GM12878 (cell line): ENCODE data around the gene CYBC1. TPM values are rescaled to one million over a fixed set of nuclear protein-coding genes. Genes with fewer than 3 reads are reported as not detected.

Source experiments
- CBX5 ChIP-seq: sonication (generic); IDR thresholded peaks from 2 replicates; pipeline ENCODE4 v1.6.1; 2016; ENCODE audit warnings: low read depth, moderate library complexity, mild to moderate bottlenecking, inconsistent platforms
- CREB1 ChIP-seq: IDR thresholded peaks from 2 replicates; pipeline ENCODE4 v1.6.1; 2012; ENCODE audit warnings: low read depth, mild to moderate bottlenecking, inconsistent platforms
- EP300 ChIP-seq, 2 experiments: fragments of 150-350 bp in 1 of 2; IDR thresholded peaks; 2 replicates each; pipeline ENCODE4 v1.6.1; 2011 to 2012; ENCODE audit warnings: low read depth in 2 of 2, low read length in 2 of 2, borderline replicate concordance in 1 of 2, improper control_type of control experiment in 1 of 2, inconsistent platforms in 1 of 2; ENCODE audit not compliant: control insufficient read depth in 1 of 2
- GATAD2B ChIP-seq: fragments of 450-650 bp; conservative IDR thresholded peaks from 2 replicates; pipeline ENCODE4 v1.6.1; 2017; ENCODE audit warnings: low read depth, mild to moderate bottlenecking, moderate library complexity
- HCFC1 ChIP-seq: fragments of 150-350 bp; IDR thresholded peaks from 2 replicates; pipeline ENCODE4 v1.6.1; 2014; ENCODE audit warnings: low read length
- JUND ChIP-seq: IDR thresholded peaks from 2 replicates; pipeline ENCODE4 v1.6.1; 2012; ENCODE audit warnings: low read depth, mild to moderate bottlenecking, low read length, improper control_type of control experiment, moderate library complexity
- MTA2 ChIP-seq: fragments of 450-650 bp; IDR thresholded peaks from 2 replicates; pipeline ENCODE4 v1.6.1; 2016; ENCODE audit warnings: low read depth, mild to moderate bottlenecking, moderate library complexity
- NFYB ChIP-seq: IDR thresholded peaks from 2 replicates; pipeline ENCODE4 v1.6.1; 2011; ENCODE audit warnings: low read depth, mild to moderate bottlenecking, low read length, improper control_type of control experiment, moderate library complexity; ENCODE audit not compliant: insufficient read depth
- RAD21 ChIP-seq: IDR thresholded peaks from 2 replicates; pipeline ENCODE4 v1.6.1; 2011; ENCODE audit warnings: mild to moderate bottlenecking, low read depth, low read length, moderate library complexity; ENCODE audit not compliant: insufficient read depth
- SP1 ChIP-seq: IDR thresholded peaks from one replicate; pipeline ENCODE4 v1.6.1; 2011; ENCODE audit warnings: low read depth, low read length
- SRF ChIP-seq, 2 experiments: IDR thresholded peaks; 2 replicates each; pipeline ENCODE4 v1.6.1; 2011; ENCODE audit warnings: low read depth in 2 of 2, low read length in 2 of 2, mild to moderate bottlenecking in 1 of 2, moderate library complexity in 1 of 2
- polyA plus RNA-seq, 11 experiments: library from polyadenylated mRNA; depleted of rRNA in 4 of 11; unstranded in 6 of 11; stranded (reverse) in 5 of 11; fragments of >200 nt; fragmentation: Nextera tagmentation in 4 of 11; fragmentation: Illumina TruSeq in 1 of 11; extraction: Ambion mirVana in 4 of 11; extraction: Trizol in 1 of 11; gene quantifications; 1 replicate in 1 of 11; 2 replicates in 10 of 11; pipeline versions ENCODE4 v1.2.1 to v1.2.3, GENCODE V29; 2011 to 2016; ENCODE audit warnings: inconsistent platforms in 2 of 11, missing spikeins in 2 of 11, low read depth in 1 of 11
- total RNA-seq, 4 experiments: library from RNA; depleted of rRNA in 3 of 4; stranded (reverse); fragments of >200 nt in 3 of 4; fragmentation: Illumina TruSeq in 1 of 4; extraction: Trizol in 1 of 4; gene quantifications; 2 replicates each; pipeline versions ENCODE4 v1.2.1 to v1.2.3, GENCODE V29; 2013 to 2021
- TF ChIP-seq, protein P1 (sequence below): fragments of 450-650 bp; IDR thresholded peaks from 2 replicates; pipeline ENCODE4 v1.6.1; 2017; ENCODE audit warnings: mild to moderate bottlenecking, moderate library complexity
- TF ChIP-seq, protein P2 (sequence below): fragments of 450-650 bp; formaldehyde crosslinking; IDR thresholded peaks from 2 replicates; pipeline ENCODE4 v1.4.0; 2022; ENCODE audit warnings: mild to moderate bottlenecking, moderate library complexity
- TF ChIP-seq, protein P3 (sequence below): IDR thresholded peaks from 2 replicates; pipeline ENCODE4 v1.6.1; 2012; ENCODE audit warnings: improper control_type of control experiment, low read depth, low read length; ENCODE audit not compliant: insufficient replicate concordance
- TF ChIP-seq, protein P4 (sequence below): IDR thresholded peaks from 2 replicates; pipeline ENCODE4 v1.6.1; 2012; ENCODE audit warnings: low read depth, low read length, improper control_type of control experiment

CYBC1 gene
- total and polyA plus RNA-seq, 10 of the 15 experiments (the other 5 are each of a cell fraction or from before 2014, with no cell fraction given): 4.2 to 162 (median 133) TPM

DNA sequence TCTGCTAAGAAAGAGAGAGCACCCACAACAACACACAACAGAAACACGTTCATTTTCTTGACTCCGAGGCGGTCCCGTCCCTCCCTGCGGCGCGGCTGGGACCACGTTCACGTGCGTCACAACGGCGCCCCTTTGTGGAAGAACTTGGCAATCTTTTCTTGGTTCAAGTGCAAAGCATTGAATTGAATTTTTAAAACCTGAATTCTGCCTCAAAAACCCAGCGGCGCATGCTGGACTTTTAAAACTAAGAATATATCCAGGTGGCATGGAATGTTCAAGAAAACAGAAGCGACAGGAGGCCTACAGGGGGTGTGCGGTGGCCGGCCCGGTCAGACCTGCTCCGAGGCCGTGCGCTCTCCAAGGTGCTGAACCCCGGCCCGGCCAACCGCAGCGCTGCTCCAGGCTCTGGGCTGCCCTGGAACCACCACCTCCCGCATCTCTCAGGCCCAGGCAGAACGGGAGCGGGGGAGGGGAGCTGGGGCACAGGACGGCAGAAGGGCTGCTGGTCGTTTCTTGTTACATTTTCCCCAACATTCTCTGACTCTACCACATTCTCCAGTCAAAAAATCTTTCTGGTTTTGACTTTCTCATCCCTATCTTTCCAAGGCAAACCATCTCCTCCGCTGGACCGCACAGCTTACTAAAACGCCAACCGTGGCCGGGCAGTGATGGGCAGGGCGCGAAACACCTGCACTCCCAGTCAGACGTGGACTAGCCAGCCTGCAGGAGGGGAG is 35.8 kb downstream of the CYBC1 start (continued):
- TF ChIP-seq, protein P1, sequence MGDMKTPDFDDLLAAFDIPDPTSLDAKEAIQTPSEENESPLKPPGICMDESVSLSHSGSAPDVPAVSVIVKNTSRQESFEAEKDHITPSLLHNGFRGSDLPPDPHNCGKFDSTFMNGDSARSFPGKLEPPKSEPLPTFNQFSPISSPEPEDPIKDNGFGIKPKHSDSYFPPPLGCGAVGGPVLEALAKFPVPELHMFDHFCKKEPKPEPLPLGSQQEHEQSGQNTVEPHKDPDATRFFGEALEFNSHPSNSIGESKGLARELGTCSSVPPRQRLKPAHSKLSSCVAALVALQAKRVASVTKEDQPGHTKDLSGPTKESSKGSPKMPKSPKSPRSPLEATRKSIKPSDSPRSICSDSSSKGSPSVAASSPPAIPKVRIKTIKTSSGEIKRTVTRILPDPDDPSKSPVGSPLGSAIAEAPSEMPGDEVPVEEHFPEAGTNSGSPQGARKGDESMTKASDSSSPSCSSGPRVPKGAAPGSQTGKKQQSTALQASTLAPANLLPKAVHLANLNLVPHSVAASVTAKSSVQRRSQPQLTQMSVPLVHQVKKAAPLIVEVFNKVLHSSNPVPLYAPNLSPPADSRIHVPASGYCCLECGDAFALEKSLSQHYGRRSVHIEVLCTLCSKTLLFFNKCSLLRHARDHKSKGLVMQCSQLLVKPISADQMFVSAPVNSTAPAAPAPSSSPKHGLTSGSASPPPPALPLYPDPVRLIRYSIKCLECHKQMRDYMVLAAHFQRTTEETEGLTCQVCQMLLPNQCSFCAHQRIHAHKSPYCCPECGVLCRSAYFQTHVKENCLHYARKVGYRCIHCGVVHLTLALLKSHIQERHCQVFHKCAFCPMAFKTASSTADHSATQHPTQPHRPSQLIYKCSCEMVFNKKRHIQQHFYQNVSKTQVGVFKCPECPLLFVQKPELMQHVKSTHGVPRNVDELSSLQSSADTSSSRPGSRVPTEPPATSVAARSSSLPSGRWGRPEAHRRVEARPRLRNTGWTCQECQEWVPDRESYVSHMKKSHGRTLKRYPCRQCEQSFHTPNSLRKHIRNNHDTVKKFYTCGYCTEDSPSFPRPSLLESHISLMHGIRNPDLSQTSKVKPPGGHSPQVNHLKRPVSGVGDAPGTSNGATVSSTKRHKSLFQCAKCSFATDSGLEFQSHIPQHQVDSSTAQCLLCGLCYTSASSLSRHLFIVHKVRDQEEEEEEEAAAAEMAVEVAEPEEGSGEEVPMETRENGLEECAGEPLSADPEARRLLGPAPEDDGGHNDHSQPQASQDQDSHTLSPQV: no peak
- TF ChIP-seq CBX5 (no peak), RAD21 (peak; percentile 80), GATAD2B (peak; percentile 23; the same call in 1 of the 2 replicates), SRF (IDR thresholded peaks at IDR 0.05; ENCODE audit: low read depth in 2 of 2, low read length in 2 of 2) (no peak), HCFC1 (no peak), SP1 (no peak), MTA2 (no peak), JUND (no peak), NFYB (no peak), CREB1 (no peak), EP300 (IDR thresholded peaks at IDR 0.05; ENCODE audit: borderline replicate concordance in 1 of 2, control insufficient read depth in 1 of 2, low read depth in 2 of 2, low read length in 2 of 2) (no peak)
- TF ChIP-seq, protein P2, sequence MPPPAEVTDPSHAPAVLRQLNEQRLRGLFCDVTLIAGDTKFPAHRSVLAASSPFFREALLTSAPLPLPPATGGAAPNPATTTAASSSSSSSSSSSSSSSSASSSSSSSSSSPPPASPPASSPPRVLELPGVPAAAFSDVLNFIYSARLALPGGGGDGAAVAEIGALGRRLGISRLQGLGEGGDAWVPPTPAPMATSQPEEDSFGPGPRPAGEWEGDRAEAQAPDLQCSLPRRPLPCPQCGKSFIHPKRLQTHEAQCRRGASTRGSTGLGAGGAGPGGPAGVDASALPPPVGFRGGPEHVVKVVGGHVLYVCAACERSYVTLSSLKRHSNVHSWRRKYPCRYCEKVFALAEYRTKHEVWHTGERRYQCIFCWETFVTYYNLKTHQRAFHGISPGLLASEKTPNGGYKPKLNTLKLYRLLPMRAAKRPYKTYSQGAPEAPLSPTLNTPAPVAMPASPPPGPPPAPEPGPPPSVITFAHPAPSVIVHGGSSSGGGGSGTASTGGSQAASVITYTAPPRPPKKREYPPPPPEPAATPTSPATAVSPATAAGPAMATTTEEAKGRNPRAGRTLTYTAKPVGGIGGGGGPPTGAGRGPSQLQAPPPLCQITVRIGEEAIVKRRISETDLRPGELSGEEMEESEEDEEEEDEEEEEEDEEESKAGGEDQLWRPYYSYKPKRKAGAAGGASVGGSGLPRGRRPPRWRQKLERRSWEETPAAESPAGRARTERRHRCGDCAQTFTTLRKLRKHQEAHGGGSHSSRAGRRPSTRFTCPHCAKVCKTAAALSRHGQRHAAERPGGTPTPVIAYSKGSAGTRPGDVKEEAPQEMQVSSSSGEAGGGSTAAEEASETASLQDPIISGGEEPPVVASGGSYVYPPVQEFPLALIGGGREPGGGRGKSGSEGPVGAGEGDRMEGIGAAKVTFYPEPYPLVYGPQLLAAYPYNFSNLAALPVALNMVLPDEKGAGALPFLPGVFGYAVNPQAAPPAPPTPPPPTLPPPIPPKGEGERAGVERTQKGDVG (CRISPR knock-in tag): no peak
- TF ChIP-seq, protein P3, sequence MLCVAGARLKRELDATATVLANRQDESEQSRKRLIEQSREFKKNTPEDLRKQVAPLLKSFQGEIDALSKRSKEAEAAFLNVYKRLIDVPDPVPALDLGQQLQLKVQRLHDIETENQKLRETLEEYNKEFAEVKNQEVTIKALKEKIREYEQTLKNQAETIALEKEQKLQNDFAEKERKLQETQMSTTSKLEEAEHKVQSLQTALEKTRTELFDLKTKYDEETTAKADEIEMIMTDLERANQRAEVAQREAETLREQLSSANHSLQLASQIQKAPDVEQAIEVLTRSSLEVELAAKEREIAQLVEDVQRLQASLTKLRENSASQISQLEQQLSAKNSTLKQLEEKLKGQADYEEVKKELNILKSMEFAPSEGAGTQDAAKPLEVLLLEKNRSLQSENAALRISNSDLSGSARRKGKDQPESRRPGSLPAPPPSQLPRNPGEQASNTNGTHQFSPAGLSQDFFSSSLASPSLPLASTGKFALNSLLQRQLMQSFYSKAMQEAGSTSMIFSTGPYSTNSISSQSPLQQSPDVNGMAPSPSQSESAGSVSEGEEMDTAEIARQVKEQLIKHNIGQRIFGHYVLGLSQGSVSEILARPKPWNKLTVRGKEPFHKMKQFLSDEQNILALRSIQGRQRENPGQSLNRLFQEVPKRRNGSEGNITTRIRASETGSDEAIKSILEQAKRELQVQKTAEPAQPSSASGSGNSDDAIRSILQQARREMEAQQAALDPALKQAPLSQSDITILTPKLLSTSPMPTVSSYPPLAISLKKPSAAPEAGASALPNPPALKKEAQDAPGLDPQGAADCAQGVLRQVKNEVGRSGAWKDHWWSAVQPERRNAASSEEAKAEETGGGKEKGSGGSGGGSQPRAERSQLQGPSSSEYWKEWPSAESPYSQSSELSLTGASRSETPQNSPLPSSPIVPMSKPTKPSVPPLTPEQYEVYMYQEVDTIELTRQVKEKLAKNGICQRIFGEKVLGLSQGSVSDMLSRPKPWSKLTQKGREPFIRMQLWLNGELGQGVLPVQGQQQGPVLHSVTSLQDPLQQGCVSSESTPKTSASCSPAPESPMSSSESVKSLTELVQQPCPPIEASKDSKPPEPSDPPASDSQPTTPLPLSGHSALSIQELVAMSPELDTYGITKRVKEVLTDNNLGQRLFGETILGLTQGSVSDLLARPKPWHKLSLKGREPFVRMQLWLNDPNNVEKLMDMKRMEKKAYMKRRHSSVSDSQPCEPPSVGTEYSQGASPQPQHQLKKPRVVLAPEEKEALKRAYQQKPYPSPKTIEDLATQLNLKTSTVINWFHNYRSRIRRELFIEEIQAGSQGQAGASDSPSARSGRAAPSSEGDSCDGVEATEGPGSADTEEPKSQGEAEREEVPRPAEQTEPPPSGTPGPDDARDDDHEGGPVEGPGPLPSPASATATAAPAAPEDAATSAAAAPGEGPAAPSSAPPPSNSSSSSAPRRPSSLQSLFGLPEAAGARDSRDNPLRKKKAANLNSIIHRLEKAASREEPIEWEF: no peak
- TF ChIP-seq, protein P4, sequence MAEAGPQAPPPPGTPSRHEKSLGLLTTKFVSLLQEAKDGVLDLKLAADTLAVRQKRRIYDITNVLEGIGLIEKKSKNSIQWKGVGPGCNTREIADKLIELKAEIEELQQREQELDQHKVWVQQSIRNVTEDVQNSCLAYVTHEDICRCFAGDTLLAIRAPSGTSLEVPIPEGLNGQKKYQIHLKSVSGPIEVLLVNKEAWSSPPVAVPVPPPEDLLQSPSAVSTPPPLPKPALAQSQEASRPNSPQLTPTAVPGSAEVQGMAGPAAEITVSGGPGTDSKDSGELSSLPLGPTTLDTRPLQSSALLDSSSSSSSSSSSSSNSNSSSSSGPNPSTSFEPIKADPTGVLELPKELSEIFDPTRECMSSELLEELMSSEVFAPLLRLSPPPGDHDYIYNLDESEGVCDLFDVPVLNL: no peak
